ENCODE results near the gene ERCC8.
A peak's percentile ranks its signal among the peaks of the same experiment; 100 is the strongest.
"Not testable (repeated sequence)": the region's sequence is repeated elsewhere in the genome, so short reads cannot be mapped to it uniquely, and the experiment has no call there.

The ERCC8 gene

GRCh38 chr5:60944904-60945812 lies at the start of gene ERCC8, which contains the start of gene NDUFAF2:
Gene ERCC8 (minus strand): TSS chr5:60945070. CDS start chr5:60945008, 62 bp downstream.
Gene NDUFAF2 (plus strand): TSS chr5:60945205. CDS start chr5:60945256, 51 bp downstream.
- TF ChIP-seq CTCF (IDR thresholded peaks at IDR 0.05; ENCODE audit: low read depth, low read length), result no peak
- in situ Hi-C loops (cut with HindIII; ENCODE audit: low sequenced_read_pairs), result no loop called here
- DNase-seq (ENCODE audit: low read depth, low spot score), result peak; percentile 91
- H3K4me3 ChIP-seq (ENCODE audit: low read depth, low read length), result peak within 1 kb of the TSS; percentile 85

GRCh38 chr5:60993875-60994571 lies 49.2 kb upstream of the ERCC8 start:
- TF ChIP-seq CTCF (IDR thresholded peaks at IDR 0.05; ENCODE audit: low read depth, low read length), result no peak
- H3K4me3 ChIP-seq (ENCODE audit: low read depth, low read length), result no peak overlapping the region
- DNase-seq (ENCODE audit: low read depth, low spot score), result no peak
- in situ Hi-C loops (cut with HindIII; ENCODE audit: low sequenced_read_pairs), result no loop called here

- in situ Hi-C loops (cut with HindIII; ENCODE audit: low sequenced_read_pairs), result no loop called here
- TF ChIP-seq CTCF (IDR thresholded peaks at IDR 0.05; ENCODE audit: low read depth, low read length), result no peak
- no peak overlapping the region for H3K4me3 ChIP-seq (ENCODE audit: low read depth, low read length)
- DNase-seq (ENCODE audit: low read depth, low spot score), result no peak
Observed at GRCh38 chr5:60993425-60993824, 48.6 kb upstream of the ERCC8 start.

GRCh38 chr5:60992871-60993270 lies 48.0 kb upstream of the ERCC8 start:
- no peak for DNase-seq (ENCODE audit: low read depth, low spot score)
- in situ Hi-C loops (cut with HindIII; ENCODE audit: low sequenced_read_pairs), result no loop called here
- H3K4me3 ChIP-seq (ENCODE audit: low read depth, low read length), result no peak overlapping the region
- TF ChIP-seq CTCF (IDR thresholded peaks at IDR 0.05; ENCODE audit: low read depth, low read length), result no peak

GRCh38 chr5:60989790-60990189 lies 44.9 kb upstream of the ERCC8 start:
- no peak overlapping the region for H3K4me3 ChIP-seq (ENCODE audit: low read depth, low read length)
- TF ChIP-seq CTCF (IDR thresholded peaks at IDR 0.05; ENCODE audit: low read depth, low read length), result no peak
- no peak for DNase-seq (ENCODE audit: low read depth, low spot score)
- in situ Hi-C loops (cut with HindIII; ENCODE audit: low sequenced_read_pairs), result no loop called here

- in situ Hi-C loops (cut with HindIII; ENCODE audit: low sequenced_read_pairs); DNase-seq (ENCODE audit: low read depth, low spot score); H3K4me3 ChIP-seq (ENCODE audit: low read depth, low read length): not testable (repeated sequence)
Observed at GRCh38 chr5:60982127-60982526, 37.3 kb upstream of the ERCC8 start.

- DNase-seq (ENCODE audit: low read depth, low spot score), result no peak
- in situ Hi-C loops (cut with HindIII; ENCODE audit: low sequenced_read_pairs), result no loop called here
- TF ChIP-seq CTCF (IDR thresholded peaks at IDR 0.05; ENCODE audit: low read depth, low read length), result no peak
- no peak overlapping the region for H3K4me3 ChIP-seq (ENCODE audit: low read depth, low read length)
Observed at GRCh38 chr5:60980511-60980910, 35.6 kb upstream of the ERCC8 start.
